ENCODE results near the gene ZNF76.
A peak's percentile ranks its signal among the peaks of the same experiment; 100 is the strongest.

Gene ZNF76

DNA sequence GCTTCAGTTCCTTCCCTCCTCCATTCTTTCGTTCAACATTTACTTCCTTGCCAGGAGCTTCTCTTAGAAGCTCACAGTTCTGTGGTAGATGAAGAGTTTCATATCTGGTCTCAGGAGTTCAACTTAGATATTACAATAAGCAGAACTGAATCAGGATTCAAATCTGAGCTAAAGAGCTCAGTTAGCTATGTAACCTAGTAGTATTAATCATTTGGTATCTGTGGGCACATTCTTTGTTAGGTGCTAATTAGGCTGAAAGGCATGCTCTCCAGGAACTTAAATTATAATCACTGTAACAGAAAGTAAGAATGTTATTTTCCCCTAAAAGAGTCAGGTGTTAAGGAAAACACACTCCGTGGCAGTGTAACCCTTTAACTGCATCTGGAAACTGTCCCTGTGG lies 8.4 kb downstream of the ZNF76 start:
- no peak for DNase-seq (ENCODE audit: low spot score)

DNA sequence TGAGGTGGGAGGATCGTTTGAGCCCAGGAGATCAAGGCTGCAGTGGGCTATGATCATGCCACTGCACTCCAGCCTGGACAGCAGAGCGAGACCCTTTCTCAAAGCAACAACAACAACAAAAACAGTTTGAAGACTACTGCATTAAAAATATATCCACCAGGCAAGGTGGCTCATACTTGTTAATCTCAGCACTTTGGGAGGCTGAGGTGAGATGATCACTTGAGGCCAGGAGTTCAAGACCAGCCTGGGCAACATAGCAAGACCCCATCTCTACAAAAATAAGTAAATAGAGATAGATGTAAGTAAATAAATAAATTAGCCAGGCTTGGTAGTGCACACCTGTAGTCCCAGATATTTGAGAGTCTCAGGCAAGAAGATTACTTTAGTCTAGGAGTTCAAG lies 12.5 kb downstream of the ZNF76 start:
- no peak for DNase-seq (ENCODE audit: low spot score)

DNA sequence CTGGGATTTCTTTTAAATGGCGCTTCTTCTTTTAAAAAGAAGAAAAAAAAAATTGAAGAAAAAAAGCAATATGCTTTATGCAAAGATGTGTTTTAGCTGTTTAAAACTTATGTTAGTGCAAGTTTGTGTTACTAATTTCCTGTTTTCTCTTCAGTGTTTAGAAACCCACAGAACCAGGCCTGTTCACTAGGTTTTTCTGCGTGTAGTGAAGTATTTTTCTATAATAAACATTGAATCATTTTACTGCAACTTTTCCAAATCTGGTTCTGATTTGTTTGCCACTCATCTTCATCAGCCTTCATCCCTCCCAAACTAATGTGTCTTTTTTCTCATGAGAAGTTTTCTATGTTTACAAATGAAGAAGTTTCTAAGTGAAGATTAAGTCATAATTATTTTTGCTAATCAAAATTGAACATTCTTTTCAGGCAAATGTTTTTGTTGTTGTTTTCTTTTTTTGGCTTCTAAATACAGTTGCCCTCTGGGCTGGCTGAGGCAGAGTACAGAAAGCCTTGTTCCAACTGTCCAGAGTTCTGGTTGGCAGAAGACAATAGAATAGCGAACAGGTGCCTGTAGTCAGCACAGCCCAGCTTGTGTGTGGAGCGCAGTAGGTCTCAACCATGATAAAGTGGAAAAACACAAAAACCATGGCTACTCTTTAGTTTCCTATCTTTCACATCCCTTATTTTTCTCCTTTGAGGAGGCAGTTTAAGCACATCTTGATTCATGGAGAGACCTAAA lies 14.5 kb downstream of the ZNF76 start:
- DNase-seq (ENCODE audit: low spot score): no peak

DNA sequence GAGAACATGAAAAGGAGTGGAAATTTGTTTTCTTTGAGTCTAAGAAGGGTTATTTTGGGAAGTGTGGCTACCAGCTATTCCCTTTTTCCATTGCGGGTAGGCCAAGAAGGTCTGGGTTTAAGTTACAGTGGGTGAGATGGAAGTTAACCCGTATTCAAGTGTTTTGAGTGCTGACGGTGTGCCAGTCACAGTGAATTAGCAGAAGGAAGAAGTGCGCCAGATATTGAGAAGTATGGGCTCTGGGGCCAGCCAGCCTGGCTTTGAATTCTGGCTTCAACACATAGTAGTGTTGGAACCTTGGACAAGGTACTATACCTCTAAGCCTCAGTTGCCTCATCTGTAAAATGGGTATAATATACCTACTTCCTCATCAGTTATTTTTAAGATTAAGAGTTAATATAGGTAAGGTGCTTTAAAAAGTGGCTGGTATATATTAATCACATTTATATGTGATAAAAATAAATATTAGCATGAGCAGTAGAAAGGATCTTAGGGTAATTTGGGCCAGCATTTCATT lies 16.3 kb downstream of the ZNF76 start:
- no peak for DNase-seq (ENCODE audit: low spot score)

DNA sequence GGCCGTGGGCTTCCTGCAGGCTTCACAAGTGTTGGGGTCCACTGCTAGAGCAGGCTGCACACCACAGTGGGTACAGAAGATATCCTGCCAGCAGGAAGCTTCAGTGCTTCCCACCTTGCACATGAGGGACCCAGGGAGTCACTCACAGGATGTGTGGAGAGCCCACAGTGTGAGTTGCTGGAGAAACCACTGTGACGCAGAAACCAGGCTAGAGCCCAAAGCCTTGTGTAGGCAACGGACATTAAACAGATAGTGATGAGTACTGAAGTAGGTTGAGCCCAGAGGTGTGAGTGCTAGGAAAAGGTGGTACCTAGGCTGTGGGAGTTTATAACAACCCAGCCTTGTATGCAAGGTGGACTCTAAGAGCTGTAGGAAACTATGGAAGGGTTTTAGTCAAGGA lies 19.2 kb downstream of the ZNF76 start:
- DNase-seq (ENCODE audit: low spot score): no peak

DNA sequence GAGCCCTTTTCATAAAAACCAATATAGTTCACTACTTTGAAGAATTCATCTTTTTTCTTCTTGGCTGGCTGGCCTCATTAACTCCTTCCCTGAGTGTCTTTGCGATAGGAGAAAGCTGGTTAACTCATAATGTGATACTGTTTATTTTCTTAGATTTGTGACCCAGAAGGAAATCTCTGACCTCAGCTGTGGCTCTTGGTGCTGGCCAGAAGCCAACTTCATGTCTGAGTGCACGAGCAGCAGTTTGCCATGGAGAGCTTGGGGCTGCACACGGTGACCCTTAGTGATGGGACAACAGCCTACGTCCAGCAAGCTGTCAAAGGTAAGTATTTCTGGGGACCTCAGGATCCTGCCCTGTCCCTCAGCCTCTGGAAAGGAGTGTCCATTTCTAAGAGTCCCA lies 21.4 kb downstream of the ZNF76 start:
- no peak for DNase-seq (ENCODE audit: low spot score)

DNA sequence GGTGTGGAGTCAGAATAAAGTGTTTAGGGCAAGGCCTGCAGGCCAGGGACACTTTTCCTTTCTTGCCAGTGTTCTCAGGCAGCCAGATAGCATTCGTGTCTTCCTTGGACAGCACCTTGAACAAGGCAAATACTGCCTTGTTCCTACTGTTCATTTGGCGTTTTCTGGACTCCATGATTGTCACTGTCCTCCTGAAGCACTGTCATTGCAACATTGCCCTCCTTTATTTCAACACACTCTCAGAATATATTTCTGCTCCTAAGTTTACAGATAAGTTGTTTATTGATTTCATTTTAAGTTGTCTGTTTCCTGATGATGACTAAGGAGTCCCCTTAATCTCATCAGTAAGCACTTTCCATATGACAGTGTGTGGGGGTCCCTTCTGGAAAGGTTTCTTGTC lies 22.9 kb downstream of the ZNF76 start:
- no peak for DNase-seq (ENCODE audit: low spot score)

DNA sequence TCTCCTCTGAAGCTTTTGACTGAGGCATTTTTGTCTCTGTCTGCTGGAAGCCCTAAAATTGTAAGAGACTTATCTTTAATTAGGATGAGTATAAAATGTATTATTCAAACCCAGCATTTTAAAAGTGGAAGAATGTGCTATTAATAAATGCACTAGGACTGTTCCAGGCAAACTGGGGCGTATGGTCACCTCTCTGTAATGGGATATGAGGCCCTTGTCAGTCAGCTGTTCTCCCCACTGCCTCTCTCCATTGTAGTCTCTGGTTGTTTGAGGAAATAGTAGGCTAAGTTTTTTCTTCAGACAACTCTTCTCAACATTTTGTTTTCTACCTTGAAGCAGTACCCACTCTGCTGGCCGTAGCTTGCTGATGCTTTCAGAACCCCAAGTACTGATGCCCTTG lies 23.8 kb downstream of the ZNF76 start:
- DNase-seq (ENCODE audit: low spot score): no peak

DNA sequence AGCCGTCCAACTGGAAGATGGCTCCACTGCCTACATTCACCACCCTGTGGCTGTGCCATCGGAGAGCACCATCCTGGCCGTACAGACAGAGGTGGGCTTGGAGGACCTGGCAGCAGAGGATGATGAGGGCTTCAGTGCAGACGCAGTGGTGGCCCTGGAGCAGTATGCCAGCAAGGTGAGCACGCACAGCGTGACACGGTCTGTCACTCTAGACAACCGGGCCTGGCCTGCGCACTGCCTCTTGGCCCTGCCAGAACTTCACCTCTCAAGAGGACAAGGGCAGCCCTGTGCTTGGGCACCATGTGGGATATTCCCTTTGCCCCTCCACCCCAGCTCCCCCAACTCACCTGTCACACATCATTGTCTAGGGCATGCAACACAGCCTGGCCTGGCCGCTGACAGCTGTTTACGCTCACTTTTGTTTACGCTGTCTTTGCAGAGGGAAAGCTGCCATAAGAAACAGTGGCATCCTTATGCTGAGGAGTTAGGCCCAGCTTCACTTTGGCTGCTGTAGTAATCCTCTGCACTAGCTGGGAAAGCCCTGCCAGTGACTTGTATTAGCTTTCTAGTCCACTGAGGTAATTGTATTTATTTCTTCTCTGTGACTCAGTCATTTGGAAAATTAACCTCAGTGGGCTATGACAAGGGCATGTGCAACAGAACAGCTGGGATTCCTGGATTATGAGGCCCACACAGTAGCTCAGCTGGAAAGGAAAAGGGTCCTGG lies 28.3 kb downstream of the ZNF76 start:
- no peak for DNase-seq (ENCODE audit: low spot score)

DNA sequence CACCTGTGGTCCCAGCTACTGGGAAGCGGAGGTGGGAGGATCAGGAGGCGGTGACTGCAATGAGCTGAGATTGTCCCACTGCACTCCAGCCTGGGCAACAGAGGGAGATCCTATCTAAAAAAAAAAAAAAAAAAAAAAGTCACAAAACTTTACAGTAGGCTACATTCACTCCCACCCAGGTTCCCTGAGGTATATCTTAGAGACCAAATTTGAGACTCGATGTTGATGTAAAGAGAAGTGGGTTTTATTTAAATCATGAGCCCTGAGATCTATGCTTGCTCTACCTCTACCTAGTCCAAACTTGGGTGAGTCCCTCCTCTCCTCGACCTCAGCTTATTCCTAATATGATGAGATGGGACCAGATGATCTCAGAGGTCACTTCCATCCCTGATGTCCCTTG lies 29.3 kb downstream of the ZNF76 start:
- no peak for DNase-seq (ENCODE audit: low spot score)

DNA sequence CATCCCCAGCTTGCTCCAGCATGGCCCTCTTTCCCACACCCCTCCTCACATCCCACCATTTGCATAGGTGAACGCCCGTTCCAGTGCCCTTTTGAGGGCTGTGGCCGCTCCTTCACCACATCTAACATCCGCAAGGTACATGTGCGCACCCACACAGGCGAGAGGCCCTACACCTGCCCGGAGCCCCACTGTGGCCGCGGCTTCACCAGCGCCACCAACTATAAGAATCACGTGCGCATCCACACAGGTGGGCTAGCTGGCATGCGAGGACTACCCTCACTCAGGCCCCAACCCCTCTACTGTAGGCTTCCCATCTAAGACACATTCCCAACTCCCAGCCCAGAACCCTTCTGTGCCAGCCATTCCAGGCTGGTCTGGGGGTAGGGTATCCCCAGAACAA lies 32.0 kb downstream of the ZNF76 start:
- DNase-seq (ENCODE audit: low spot score): no peak

DNA sequence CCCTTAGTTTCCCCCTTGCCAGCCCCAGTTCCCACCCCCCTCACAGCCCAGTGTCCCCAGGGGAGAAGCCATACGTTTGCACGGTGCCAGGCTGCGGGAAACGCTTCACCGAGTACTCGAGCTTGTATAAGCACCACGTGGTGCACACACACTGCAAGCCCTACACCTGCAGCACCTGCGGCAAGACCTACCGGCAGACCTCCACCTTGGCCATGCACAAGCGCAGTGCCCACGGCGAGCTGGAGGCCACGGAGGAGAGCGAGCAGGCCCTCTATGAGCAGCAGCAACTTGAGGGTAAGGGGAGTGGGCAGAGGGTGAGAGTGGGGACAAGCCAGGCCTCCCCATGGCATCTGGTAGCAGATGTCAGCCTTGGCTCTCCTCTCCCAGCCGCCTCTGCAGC lies 33.0 kb downstream of the ZNF76 start:
- DNase-seq (ENCODE audit: low spot score): no peak

DNA sequence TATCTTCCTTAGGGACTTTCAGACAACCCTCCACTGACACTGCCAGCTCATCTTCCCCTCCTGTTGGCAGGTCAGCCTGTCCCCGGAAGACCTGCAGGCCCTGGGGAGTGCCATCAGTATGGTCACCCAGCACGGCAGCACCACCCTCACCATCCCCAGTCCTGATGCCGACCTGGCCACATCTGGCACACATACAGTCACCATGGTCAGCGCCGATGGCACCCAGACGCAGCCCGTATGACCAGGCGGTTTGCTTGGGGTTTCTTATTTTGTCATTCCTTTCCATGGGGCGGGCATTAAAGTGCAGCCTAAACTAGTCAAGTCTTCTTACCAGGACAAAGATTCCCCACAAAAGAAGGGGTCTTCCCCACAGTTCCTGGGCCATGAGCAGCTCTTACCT lies 34.1 kb downstream of the ZNF76 start:
- DNase-seq (ENCODE audit: low spot score): no peak

DNA sequence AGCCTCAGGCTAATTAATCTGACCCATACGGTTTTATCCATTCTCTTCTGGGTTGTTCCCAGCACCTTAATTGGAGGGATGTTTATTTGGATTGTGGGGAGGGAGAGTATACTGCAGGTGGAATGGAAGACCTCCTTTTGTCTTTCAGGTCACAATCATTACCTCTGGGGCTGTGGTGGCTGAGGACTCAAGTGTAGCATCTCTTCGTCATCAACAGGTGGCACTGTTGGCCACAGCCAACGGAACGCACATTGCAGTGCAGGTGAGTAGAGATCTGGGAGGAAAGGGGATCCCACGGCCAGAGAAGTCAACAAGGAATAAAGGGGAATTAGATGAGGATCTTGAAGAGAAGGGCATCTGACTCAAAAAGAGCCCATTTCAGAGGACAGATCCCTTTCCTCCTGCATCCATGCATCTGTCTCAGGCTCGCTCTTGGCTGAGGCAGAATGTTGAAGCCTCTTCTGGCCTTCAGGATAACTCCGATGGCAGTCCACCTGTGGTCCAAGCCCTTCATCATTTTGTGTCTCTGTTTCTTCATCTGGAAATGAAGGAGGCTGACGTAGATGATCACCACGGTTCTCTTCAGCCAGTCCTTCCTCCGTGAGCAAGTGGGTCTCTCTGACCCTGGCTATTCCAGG lies 34.9 kb downstream of the ZNF76 start:
- no peak for DNase-seq (ENCODE audit: low spot score)

DNA sequence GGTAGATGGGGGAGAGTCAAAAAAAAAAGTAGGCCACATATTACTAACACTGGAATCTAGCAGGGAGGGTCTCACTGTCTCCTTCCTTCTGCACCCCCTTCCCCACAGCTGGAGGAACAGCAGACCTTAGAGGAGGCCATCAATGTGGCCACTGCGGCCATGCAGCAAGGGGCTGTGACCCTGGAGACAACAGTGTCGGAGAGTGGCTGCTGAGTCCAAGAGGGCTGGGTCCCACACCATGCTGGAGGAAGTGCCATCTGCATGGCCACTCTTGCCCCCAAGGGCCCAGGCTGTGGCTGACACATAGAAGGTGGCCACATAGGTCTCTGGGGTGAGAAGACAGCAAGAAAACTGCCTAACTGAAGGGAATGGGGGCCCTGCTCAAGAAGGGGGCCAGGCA lies 35.5 kb downstream of the ZNF76 start:
- no peak for DNase-seq (ENCODE audit: low spot score)

DNA sequence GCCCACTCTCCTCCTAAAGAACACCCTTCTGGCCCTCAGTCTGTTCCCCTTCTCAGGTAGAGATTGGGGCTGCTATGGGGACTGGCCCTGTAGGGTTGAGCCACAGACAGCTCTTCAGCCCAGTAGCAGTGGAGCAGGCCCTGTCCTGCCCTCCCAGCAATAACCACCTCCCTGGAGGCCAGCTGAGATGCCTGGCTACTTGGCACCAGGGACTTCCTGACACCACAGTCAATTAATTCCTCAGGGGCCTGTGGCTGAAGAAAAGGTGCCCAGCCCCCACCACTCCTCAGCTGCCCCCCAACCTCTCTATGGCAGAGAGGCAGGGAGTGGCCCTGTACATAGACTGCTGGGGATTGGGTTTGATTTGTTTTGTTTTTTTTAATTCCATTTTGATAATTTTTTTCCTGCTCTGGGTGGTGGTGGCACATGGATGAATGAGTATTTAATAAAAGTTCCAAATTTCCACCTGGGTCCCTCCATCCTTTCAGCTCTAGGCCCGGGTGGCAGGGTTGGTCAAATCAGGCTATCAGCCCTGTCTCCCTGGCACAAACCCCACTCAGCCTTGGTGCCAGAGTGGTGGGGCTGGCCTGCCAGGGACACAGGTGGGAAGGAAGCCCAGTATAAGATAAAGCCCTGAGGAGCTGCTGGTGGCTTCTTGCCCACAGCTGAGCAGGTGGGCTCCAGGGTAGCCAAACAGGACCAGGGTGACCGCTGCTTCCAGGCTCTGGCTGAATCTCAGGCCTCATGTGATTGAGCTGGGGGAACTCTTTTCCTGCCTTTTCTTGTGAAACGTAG lies 36.2 kb downstream of the ZNF76 start:
- no peak for DNase-seq (ENCODE audit: low spot score)

DNA sequence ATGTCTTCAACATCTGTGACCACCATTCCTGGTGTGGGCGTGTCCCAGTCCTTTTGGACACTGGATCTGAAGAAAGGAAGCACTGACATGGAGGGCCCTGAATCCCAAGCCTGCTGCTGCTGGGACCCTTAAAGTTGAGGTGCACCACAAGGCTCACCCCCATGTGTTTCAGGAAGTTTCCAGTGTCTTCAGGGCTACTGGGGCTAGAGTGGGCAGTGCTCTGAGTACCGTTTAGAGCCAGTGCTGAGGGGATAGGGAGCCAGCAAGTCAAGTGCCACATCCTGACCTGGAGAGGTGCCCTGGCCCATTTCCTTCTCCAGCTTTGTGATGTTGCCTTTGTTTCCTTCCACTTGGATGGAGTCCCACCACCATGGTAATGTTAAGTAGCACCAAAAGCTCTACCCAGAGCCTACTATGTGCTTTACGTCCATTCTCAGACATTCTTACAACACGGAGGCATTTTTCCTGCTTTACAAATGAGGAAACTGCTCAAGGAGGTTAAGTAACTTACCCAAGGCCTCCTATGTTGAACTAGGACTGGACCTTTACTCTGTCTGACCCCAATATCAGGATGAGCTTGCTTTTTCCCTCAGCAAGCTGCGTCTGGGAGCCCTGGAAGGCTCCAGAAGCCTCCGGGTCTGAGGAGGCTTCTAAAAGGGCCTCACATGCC lies 37.5 kb downstream of the ZNF76 start:
- DNase-seq (ENCODE audit: low spot score): no peak

DNA sequence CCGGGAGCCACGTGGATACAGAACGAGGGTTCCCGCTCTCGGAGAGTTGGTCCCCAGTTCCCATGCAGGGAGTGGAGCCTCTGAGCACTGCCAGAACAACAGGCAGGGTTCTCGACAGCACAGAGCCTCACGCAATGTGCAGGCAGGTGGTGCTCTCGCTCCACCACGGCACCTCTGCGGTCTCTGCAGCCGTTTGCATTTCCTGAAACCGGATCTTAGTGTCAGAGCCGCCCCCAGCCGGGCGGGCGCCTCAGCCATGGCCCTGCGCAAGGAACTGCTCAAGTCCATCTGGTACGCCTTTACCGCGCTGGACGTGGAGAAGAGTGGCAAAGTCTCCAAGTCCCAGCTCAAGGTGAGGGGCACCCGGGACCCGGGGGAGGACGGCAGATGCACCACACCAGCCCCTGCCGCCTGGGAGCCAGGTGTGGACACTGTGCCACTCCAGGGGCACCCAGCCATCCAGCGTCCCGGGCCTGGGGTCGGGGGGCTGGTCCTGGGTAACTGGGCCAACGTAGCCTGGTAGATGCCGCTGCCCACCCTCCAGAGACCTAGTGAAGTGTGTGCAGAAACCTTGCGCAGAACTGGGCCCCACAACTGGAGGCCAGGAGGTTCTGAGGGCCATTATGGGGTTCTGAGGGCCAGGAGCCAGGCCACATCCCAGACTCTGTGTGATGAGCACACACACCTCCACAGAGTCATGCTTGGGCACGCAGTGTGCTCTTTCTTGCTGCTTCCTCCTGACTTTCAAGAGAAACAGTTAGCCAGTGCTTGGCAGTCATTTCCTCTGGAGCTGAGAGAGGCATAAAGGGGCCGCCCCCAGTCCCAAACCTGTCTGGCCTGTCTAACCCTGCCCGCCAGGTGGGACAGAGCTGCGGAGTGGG lies 38.3 kb downstream of the ZNF76 start, which contains the start of gene DEF6:
DEF6 (plus strand) TSS at position 218 of the 881 bp plus-strand sequence; CDS start at position 257, 39 bp downstream.
- DNase-seq (ENCODE audit: low spot score): peak; percentile 89

DNA sequence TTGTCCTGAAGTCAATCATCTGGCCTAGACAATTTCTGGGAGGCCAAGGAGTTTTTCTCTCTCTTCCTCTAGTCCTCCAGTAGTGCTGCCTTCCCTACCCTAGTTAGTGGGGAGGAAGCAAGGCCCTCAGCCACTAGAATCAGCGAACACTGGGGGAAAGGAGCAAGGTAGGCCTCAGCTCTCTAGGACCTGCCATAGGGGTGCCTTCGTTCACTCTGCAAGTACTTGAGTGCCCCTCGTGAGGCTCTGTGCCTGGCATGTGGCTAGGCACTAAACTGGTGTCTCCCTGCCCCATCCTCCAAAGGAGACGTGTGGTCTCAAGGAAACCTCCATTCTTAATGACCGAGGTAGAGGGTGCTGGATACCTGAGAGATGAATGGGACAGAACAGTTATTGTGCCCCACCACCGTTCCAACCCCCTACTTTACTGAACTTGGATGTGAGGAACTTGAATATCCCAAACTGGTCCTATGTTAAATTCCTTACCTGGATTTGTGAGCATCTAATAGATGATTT lies 39.1 kb downstream of the ZNF76 start:
- DNase-seq (ENCODE audit: low spot score): no peak

DNA sequence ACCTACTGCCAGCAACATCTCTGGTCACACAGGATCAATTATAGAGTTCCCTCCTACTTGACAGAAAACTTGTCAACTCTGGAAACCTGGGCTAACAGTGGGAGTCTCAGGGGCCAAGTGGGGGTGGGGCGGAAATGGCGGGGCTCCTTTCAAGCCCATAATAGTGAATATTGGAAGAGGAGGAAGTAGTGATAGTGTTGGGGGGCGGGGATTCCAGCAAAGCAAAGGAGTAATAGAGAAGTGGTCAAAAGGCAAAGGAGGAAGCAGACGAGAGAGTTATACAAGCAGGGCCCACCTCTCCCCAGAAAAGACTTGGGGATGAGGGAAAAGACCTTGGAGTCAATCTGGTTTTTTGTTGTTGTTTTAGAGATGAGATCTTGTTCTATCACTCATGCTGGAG lies 40.1 kb downstream of the ZNF76 start:
- no peak for DNase-seq (ENCODE audit: low spot score)
